Liver (tissue), 9 donors: Measurements from ENCODE around the gene PCDH9. TPM values are rescaled to one million over a fixed set of nuclear protein-coding genes. Genes with fewer than 3 reads are reported as not detected.

Experiments used
- DNase-seq: peaks from one replicate; pipeline ENCODE4 v3.0.0-alpha.2; 2017; ENCODE audit warnings: low spot score
- H3K27ac ChIP-seq, 2 donors: one replicate each; pipeline ENCODE4 v1.7.0; 2013; ENCODE audit warnings: inconsistent platforms in 2 of 2, low read length in 2 of 2, control low read depth in 1 of 2, low read depth in 1 of 2, mild to moderate bottlenecking in 1 of 2
- H3K27me3 ChIP-seq, 4 donors: one replicate each; pipeline versions ENCODE4 v1.6.1 to v1.7.0; 2013; ENCODE audit warnings: low read length in 3 of 4, inconsistent platforms in 1 of 4, mild to moderate bottlenecking in 1 of 4, moderate library complexity in 1 of 4; ENCODE audit not compliant: control insufficient read depth in 4 of 4, insufficient read depth in 4 of 4
- H3K36me3 ChIP-seq, 4 donors: one replicate each; pipeline versions ENCODE4 v1.6.1 to v1.7.0; 2013; ENCODE audit warnings: low read length in 3 of 4, mild to moderate bottlenecking in 3 of 4, low read depth in 1 of 4, moderate library complexity in 1 of 4; ENCODE audit not compliant: control insufficient read depth in 4 of 4, insufficient read depth in 3 of 4
- H3K4me1 ChIP-seq, 4 donors: one replicate each; pipeline versions ENCODE4 v1.6.1 to v1.7.0; 2013; ENCODE audit warnings: low read length in 3 of 4, mild to moderate bottlenecking in 3 of 4, moderate library complexity in 1 of 4; ENCODE audit not compliant: control insufficient read depth in 4 of 4, insufficient read depth in 4 of 4
- H3K4me3 ChIP-seq, 3 donors: one replicate each; pipeline versions ENCODE4 v1.6.1 to v1.7.0; 2013; ENCODE audit warnings: low read length in 3 of 3, control low read depth in 1 of 3, low read depth in 1 of 3, mild to moderate bottlenecking in 1 of 3
- H3K9ac ChIP-seq, 2 donors: one replicate each; pipeline ENCODE4 v1.7.0; 2013; ENCODE audit warnings: low read length in 2 of 2, mild to moderate bottlenecking in 2 of 2, moderate library complexity in 2 of 2, control low read depth in 1 of 2, low read depth in 1 of 2
- H3K9me3 ChIP-seq, 4 donors: one replicate each; pipeline versions ENCODE4 v1.6.1 to v1.7.0; 2013; ENCODE audit warnings: low read length in 3 of 4; ENCODE audit not compliant: control insufficient read depth in 4 of 4
- EGR1 ChIP-seq, 2 donors: IDR thresholded peaks; 2 replicates each; pipeline ENCODE4 v1.6.1; 2016 to 2018; ENCODE audit warnings: antibody characterized with exemption in 2 of 2, low read depth in 2 of 2
- FOXA1 ChIP-seq: IDR thresholded peaks from 2 replicates; pipeline ENCODE4 v1.6.1; 2016; ENCODE audit warnings: antibody characterized with exemption
- FOXA2 ChIP-seq: IDR thresholded peaks from 2 replicates; pipeline ENCODE4 v1.6.1; 2016; ENCODE audit warnings: antibody characterized with exemption
- HNF4A ChIP-seq, 2 donors: conservative IDR thresholded peaks; 2 replicates each; pipeline ENCODE4 v1.6.1; 2016; ENCODE audit warnings: antibody characterized with exemption in 2 of 2, mild to moderate bottlenecking in 2 of 2
- HNF4G ChIP-seq: IDR thresholded peaks from 2 replicates; pipeline ENCODE4 v1.6.1; 2016; ENCODE audit warnings: antibody characterized with exemption
- JUND ChIP-seq, 2 donors: IDR thresholded peaks; 2 replicates each; pipeline ENCODE4 v1.6.1; 2016; ENCODE audit warnings: antibody characterized with exemption in 2 of 2
- NR2F2 ChIP-seq: IDR thresholded peaks from 2 replicates; pipeline ENCODE4 v1.6.1; 2016; ENCODE audit warnings: antibody characterized with exemption
- RAD21 ChIP-seq, 2 donors: IDR thresholded peaks; 2 replicates each; pipeline ENCODE4 v1.6.1; 2016; ENCODE audit warnings: antibody characterized with exemption in 2 of 2, mild to moderate bottlenecking in 2 of 2
- RXRA ChIP-seq, 2 donors: IDR thresholded peaks; 2 replicates each; pipeline ENCODE4 v1.6.1; 2017 to 2018; ENCODE audit warnings: antibody characterized with exemption in 2 of 2, mild to moderate bottlenecking in 1 of 2
- SP1 ChIP-seq: IDR thresholded peaks from 2 replicates; pipeline ENCODE4 v1.6.1; 2018; ENCODE audit warnings: antibody characterized with exemption, mild to moderate bottlenecking
- TAF1 ChIP-seq: conservative IDR thresholded peaks from 2 replicates; pipeline ENCODE4 v1.6.1; 2016; ENCODE audit warnings: antibody characterized with exemption, mild to moderate bottlenecking
- YY1 ChIP-seq: IDR thresholded peaks from 2 replicates; pipeline ENCODE4 v1.6.1; 2016; ENCODE audit warnings: antibody characterized with exemption, mild to moderate bottlenecking
- WGBS: extraction: QIAGEN DNeasy Blood & Tissue Kit; methylation state at CpG from one replicate; pipeline ENCODE4 v1.1.7; 2013; 5-methylcytosine and 5-hydroxymethylcytosine counted together
- polyA plus RNA-seq, 2 donors: library from polyadenylated mRNA; stranded (reverse) in 1 of 2; unstranded in 1 of 2; fragments of 200-250 nt in 1 of 2; fragments of >200 nt in 1 of 2; fragmentation: Nextera tagmentation in 1 of 2; extraction: Ambion mirVana in 1 of 2; gene quantifications; one replicate each; pipeline versions ENCODE4 v1.2.1 to v1.2.3, GENCODE V29; 2013 to 2015
- total RNA-seq, 2 donors: library from RNA; depleted of rRNA; stranded (reverse); fragments of >200 nt; gene quantifications; one replicate each; pipeline ENCODE4 v1.2.3, GENCODE V29; 2014
- TF ChIP-seq, protein P1 (sequence below): IDR thresholded peaks from 2 replicates; pipeline ENCODE4 v1.6.1; 2016; ENCODE audit warnings: antibody characterized with exemption, mild to moderate bottlenecking
- TF ChIP-seq, protein P2 (sequence below): IDR thresholded peaks from 2 replicates; pipeline ENCODE4 v1.6.1; 2016; ENCODE audit warnings: antibody characterized with exemption
- TF ChIP-seq, protein P3 (sequence below): IDR thresholded peaks from 2 replicates; pipeline ENCODE4 v1.6.1; 2016; ENCODE audit warnings: antibody characterized with exemption
- TF ChIP-seq, protein P4 (sequence below): IDR thresholded peaks from 2 replicates; pipeline ENCODE4 v1.6.1; 2016; ENCODE audit warnings: antibody characterized with exemption
- TF ChIP-seq, protein P5 (sequence below): fragments of 150-350 bp; IDR thresholded peaks from 2 replicates; pipeline ENCODE4 v1.5.1; 2017; ENCODE audit warnings: improper control_type of control experiment, low read depth, low read length; ENCODE audit not compliant: missing input control
- donor health status: healthy.
- donor health status: healthy.
- donor health status: healthy.
- donor health status: healthy.
- donor health status: healthy.

The PCDH9 gene
- total and polyA plus RNA-seq, 4 donors: 0.90 to 4.0 (median 2.2) TPM

DNA sequence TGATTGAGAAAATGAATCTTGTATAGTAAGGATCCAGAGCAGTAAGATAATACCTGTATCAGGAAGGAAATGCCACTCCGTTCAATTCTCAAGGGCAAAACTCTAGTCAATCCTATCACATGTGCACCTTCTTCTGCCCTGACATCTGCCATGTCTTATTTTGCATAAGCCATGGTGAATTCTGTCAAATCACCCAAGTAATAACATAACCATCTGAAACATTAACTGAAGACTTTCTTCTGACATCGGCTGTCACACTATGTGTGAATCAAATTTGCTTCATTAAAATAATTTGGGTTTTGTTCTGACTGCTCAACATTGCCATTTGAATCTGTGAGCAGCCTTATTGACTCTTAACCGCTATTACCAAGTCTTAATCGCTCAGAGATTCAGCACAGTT, 91.2 kb downstream of the PCDH9 start:
- WGBS: 85% methylated on average over 4 of the region's 4 CpGs
- peak overlapping the region in 1 of 3 donors; percentile 18 for H3K4me3 ChIP-seq
- peaks cover 3 to 12% (median 7%) of the 10 kb centered on the region in 4 donors for H3K4me1 ChIP-seq
- DNase-seq: no peak
- H3K27ac ChIP-seq: peak overlapping the region in 1 of 2 donors; percentile 70
- H3K36me3 ChIP-seq: no peaks in the 10 kb centered on the region
- TF ChIP-seq NR2F2 (no peak), EGR1 (IDR thresholded peaks at IDR 0.05; ENCODE audit: low read depth in 2 of 2) (no peak), RXRA (IDR thresholded peaks at IDR 0.05) (no peak), JUND (IDR thresholded peaks at IDR 0.05) (no peak), HNF4G (no peak), FOXA1 (no peak), YY1 (no peak), RAD21 (IDR thresholded peaks at IDR 0.05) (no peak), FOXA2 (no peak), HNF4A (conservative IDR thresholded peaks at IDR 0.05) (no peak), SP1 (no peak), TAF1 (no peak)
- TF ChIP-seq, protein P1, sequence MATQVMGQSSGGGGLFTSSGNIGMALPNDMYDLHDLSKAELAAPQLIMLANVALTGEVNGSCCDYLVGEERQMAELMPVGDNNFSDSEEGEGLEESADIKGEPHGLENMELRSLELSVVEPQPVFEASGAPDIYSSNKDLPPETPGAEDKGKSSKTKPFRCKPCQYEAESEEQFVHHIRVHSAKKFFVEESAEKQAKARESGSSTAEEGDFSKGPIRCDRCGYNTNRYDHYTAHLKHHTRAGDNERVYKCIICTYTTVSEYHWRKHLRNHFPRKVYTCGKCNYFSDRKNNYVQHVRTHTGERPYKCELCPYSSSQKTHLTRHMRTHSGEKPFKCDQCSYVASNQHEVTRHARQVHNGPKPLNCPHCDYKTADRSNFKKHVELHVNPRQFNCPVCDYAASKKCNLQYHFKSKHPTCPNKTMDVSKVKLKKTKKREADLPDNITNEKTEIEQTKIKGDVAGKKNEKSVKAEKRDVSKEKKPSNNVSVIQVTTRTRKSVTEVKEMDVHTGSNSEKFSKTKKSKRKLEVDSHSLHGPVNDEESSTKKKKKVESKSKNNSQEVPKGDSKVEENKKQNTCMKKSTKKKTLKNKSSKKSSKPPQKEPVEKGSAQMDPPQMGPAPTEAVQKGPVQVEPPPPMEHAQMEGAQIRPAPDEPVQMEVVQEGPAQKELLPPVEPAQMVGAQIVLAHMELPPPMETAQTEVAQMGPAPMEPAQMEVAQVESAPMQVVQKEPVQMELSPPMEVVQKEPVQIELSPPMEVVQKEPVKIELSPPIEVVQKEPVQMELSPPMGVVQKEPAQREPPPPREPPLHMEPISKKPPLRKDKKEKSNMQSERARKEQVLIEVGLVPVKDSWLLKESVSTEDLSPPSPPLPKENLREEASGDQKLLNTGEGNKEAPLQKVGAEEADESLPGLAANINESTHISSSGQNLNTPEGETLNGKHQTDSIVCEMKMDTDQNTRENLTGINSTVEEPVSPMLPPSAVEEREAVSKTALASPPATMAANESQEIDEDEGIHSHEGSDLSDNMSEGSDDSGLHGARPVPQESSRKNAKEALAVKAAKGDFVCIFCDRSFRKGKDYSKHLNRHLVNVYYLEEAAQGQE: no peak
- TF ChIP-seq, protein P2, sequence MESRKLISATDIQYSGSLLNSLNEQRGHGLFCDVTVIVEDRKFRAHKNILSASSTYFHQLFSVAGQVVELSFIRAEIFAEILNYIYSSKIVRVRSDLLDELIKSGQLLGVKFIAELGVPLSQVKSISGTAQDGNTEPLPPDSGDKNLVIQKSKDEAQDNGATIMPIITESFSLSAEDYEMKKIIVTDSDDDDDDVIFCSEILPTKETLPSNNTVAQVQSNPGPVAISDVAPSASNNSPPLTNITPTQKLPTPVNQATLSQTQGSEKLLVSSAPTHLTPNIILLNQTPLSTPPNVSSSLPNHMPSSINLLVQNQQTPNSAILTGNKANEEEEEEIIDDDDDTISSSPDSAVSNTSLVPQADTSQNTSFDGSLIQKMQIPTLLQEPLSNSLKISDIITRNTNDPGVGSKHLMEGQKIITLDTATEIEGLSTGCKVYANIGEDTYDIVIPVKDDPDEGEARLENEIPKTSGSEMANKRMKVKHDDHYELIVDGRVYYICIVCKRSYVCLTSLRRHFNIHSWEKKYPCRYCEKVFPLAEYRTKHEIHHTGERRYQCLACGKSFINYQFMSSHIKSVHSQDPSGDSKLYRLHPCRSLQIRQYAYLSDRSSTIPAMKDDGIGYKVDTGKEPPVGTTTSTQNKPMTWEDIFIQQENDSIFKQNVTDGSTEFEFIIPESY: no peak
- TF ChIP-seq, protein P3, sequence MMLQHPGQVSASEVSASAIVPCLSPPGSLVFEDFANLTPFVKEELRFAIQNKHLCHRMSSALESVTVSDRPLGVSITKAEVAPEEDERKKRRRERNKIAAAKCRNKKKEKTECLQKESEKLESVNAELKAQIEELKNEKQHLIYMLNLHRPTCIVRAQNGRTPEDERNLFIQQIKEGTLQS: no peak
- TF ChIP-seq, protein P4, sequence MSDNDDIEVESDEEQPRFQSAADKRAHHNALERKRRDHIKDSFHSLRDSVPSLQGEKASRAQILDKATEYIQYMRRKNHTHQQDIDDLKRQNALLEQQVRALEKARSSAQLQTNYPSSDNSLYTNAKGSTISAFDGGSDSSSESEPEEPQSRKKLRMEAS: no peak
- TF ChIP-seq, protein P5, sequence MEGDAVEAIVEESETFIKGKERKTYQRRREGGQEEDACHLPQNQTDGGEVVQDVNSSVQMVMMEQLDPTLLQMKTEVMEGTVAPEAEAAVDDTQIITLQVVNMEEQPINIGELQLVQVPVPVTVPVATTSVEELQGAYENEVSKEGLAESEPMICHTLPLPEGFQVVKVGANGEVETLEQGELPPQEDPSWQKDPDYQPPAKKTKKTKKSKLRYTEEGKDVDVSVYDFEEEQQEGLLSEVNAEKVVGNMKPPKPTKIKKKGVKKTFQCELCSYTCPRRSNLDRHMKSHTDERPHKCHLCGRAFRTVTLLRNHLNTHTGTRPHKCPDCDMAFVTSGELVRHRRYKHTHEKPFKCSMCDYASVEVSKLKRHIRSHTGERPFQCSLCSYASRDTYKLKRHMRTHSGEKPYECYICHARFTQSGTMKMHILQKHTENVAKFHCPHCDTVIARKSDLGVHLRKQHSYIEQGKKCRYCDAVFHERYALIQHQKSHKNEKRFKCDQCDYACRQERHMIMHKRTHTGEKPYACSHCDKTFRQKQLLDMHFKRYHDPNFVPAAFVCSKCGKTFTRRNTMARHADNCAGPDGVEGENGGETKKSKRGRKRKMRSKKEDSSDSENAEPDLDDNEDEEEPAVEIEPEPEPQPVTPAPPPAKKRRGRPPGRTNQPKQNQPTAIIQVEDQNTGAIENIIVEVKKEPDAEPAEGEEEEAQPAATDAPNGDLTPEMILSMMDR: no peak
- no peak overlapping the region for H3K9ac ChIP-seq
- no peaks in the 10 kb centered on the region for H3K27me3 ChIP-seq
- H3K9me3 ChIP-seq: no peaks in the 10 kb centered on the region
